Pulmonary artery endothelial cell (primary cell): ENCODE results near the gene SYT2. TPM values are rescaled to one million over a fixed set of nuclear protein-coding genes. Genes with fewer than 3 reads are reported as not detected.
"Not testable (repeated sequence)": the region's sequence is repeated elsewhere in the genome, so short reads cannot be mapped to it uniquely, and the experiment has no call there.

Source experiments
- DNase-seq: peaks from one replicate; pipeline ENCODE4 v3.0.0-alpha.2; 2011; ENCODE audit warnings: low read depth, low spot score
- total RNA-seq: library from RNA; depleted of rRNA; stranded (reverse); fragments of >200 nt; gene quantifications from 2 replicates; pipeline ENCODE4 v1.2.3, GENCODE V29; 2014

SYT2 gene
- total RNA-seq, 1 donor from 2014 or later, result not detected

- no peak for DNase-seq
These were observed 163.0 kb downstream of the SYT2 start for GRCh38 chr1:202547215-202547614.

GRCh38 chr1:202546796-202547195 is 163.5 kb downstream of the SYT2 start:
- DNase-seq, result not testable (repeated sequence)

- DNase-seq, result not testable (repeated sequence)
These were observed 163.9 kb downstream of the SYT2 start for GRCh38 chr1:202546377-202546776.

GRCh38 chr1:202545647-202546303 is 164.5 kb downstream of the SYT2 start:
- DNase-seq, result not testable (repeated sequence)

GRCh38 chr1:202544766-202545449 is 165.3 kb downstream of the SYT2 start:
- DNase-seq, result not testable (repeated sequence)

- not testable (repeated sequence) for DNase-seq
These were observed 166.7 kb downstream of the SYT2 start for GRCh38 chr1:202543537-202543936.

- not testable (repeated sequence) for DNase-seq
These were observed 167.8 kb downstream of the SYT2 start for GRCh38 chr1:202542415-202542814.

- not testable (repeated sequence) for DNase-seq
These were observed 169.4 kb downstream of the SYT2 start for GRCh38 chr1:202540858-202541257.

Other genes with a start within 250 kb of the SYT2 start
- gene KDM5B, start 98.0 kb upstream of the SYT2 start, total RNA-seq, result 55.8 and 57.1 TPM in 2 replicates
- gene PCAT6, start 100.5 kb upstream of the SYT2 start, total RNA-seq, result 0.26 and 0.28 TPM in 2 replicates
- 9.4 and 11.5 TPM in 2 replicates for gene RABIF, start 178.7 kb upstream of the SYT2 start, total RNA-seq
- 33.1 and 34.7 TPM in 2 replicates for gene KLHL12, start 216.8 kb upstream of the SYT2 start, total RNA-seq
- 82.1 and 113 TPM in 2 replicates for gene ADIPOR1, start 247.9 kb upstream of the SYT2 start, total RNA-seq